OCI-LY1 (cell line): Measurements from ENCODE around the gene PARD3.

Experiments
- H2AFZ ChIP-seq: fragments of 200-600 bp; sonication (generic), shearing (Covaris generic); 2 replicates; pipeline ENCODE4 v1.6.0; 2014; ENCODE audit warnings: antibody characterized with exemption, mild to moderate bottlenecking, low read length
- H3F3A ChIP-seq: fragments of 200-600 bp; sonication (generic), shearing (Covaris generic); 2 replicates; pipeline ENCODE4 v1.6.0; 2014; ENCODE audit warnings: mild to moderate bottlenecking, antibody characterized with exemption, low read length, moderate library complexity; ENCODE audit not compliant: insufficient read depth
- H3K27ac ChIP-seq: fragments of 200-600 bp; sonication (generic); 2 replicates; pipeline ENCODE4 v1.5.1; 2014; ENCODE audit warnings: low read length, mixed run types, mild to moderate bottlenecking, low read depth; ENCODE audit not compliant: poor library complexity, severe bottlenecking
- H3K27me3 ChIP-seq: fragments of 200-600 bp; sonication (generic); 2 replicates; pipeline ENCODE4 v1.6.0; 2014; ENCODE audit warnings: antibody characterized with exemption, mild to moderate bottlenecking, low read length, moderate library complexity; ENCODE audit not compliant: insufficient read depth
- H3K36me3 ChIP-seq: fragments of 200-600 bp; sonication (generic); 2 replicates; pipeline ENCODE4 v1.6.1; 2014; ENCODE audit warnings: mild to moderate bottlenecking, antibody characterized with exemption, low read length, moderate library complexity, mixed read lengths; ENCODE audit not compliant: insufficient read depth
- H3K4me1 ChIP-seq: fragments of 200-600 bp; sonication (generic); 2 replicates; pipeline ENCODE4 v1.5.1; 2014; ENCODE audit warnings: mild to moderate bottlenecking, low read length, moderate library complexity; ENCODE audit not compliant: insufficient read depth, severe bottlenecking
- H3K4me2 ChIP-seq: fragments of 200-600 bp; sonication (generic), shearing (Covaris generic); 2 replicates; pipeline ENCODE4 v1.6.1; 2014; ENCODE audit warnings: low read length
- H3K4me3 ChIP-seq: fragments of 200-600 bp; sonication (generic); 2 replicates; pipeline ENCODE4 v1.5.1; 2014; ENCODE audit warnings: low read length, low read depth, mild to moderate bottlenecking, mixed read lengths; ENCODE audit not compliant: poor library complexity, severe bottlenecking
- H3K79me2 ChIP-seq: fragments of 200-600 bp; shearing (Covaris generic); 2 replicates; pipeline ENCODE4 v1.6.1; 2016; ENCODE audit warnings: mixed run types, low read length, mixed read lengths; ENCODE audit not compliant: insufficient read depth
- H3K9ac ChIP-seq: fragments of 200-600 bp; sonication (generic), shearing (Covaris generic); 2 replicates; pipeline ENCODE4 v1.6.1; 2014; ENCODE audit warnings: mild to moderate bottlenecking, low read length, mixed read lengths
- H3K9me2 ChIP-seq: fragments of 200-600 bp; sonication (generic), shearing (Covaris generic); 2 replicates; pipeline ENCODE4 v1.6.1; 2014; ENCODE audit warnings: low read depth, mild to moderate bottlenecking, low read length, mixed read lengths
- H3K9me3 ChIP-seq: fragments of 200-600 bp; shearing (Covaris generic); 2 replicates; pipeline ENCODE4 v1.6.1; 2014; ENCODE audit warnings: low read length, mixed read lengths
- H4K20me1 ChIP-seq: fragments of 200-600 bp; sonication (generic), shearing (Covaris generic); 2 replicates; pipeline ENCODE4 v1.6.0; 2016; ENCODE audit warnings: mild to moderate bottlenecking, low read length; ENCODE audit not compliant: insufficient read depth
- EZH2 ChIP-seq: fragments of 200-600 bp; sonication (generic), shearing (Covaris generic); IDR thresholded peaks from 2 replicates; pipeline ENCODE4 v1.8.0; 2017; ENCODE audit warnings: borderline replicate concordance, mixed run types, mild to moderate bottlenecking, antibody characterized with exemption, low read length, moderate library complexity, mixed read lengths
- TF ChIP-seq, protein P1 (sequence below): fragments of 200-600 bp; sonication (generic), shearing (Covaris generic); IDR thresholded peaks from 2 replicates; pipeline ENCODE4 v1.5.1; 2017; ENCODE audit warnings: mild to moderate bottlenecking, antibody characterized with exemption, low read length, moderate library complexity, mixed read lengths

PARD3 gene

DNA sequence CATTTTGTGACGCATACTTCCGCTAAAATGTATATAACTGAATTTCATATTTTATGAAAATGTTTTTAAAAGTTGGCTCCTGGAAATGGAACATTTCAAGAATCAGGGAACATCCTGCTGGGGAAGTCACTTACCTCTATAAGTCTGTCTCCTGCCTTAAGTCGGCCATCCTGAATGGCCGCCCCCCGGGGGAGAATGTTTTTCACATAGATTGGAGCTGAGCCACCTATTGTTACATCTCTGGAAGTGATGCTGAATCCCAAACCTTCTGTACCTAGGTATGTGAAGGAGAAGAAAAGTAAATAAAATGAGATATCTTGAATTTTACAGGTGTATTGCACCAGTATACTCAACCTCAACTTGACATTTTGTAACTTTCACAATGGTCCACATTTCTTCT, 437.3 kb downstream of the PARD3 start:
- no peak overlapping the region for H3K9ac ChIP-seq
- H2AFZ ChIP-seq: no peak overlapping the region
- TF ChIP-seq, protein P1, sequence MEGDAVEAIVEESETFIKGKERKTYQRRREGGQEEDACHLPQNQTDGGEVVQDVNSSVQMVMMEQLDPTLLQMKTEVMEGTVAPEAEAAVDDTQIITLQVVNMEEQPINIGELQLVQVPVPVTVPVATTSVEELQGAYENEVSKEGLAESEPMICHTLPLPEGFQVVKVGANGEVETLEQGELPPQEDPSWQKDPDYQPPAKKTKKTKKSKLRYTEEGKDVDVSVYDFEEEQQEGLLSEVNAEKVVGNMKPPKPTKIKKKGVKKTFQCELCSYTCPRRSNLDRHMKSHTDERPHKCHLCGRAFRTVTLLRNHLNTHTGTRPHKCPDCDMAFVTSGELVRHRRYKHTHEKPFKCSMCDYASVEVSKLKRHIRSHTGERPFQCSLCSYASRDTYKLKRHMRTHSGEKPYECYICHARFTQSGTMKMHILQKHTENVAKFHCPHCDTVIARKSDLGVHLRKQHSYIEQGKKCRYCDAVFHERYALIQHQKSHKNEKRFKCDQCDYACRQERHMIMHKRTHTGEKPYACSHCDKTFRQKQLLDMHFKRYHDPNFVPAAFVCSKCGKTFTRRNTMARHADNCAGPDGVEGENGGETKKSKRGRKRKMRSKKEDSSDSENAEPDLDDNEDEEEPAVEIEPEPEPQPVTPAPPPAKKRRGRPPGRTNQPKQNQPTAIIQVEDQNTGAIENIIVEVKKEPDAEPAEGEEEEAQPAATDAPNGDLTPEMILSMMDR: no peak
- no peaks in the 10 kb centered on the region for H3K4me1 ChIP-seq
- H3K79me2 ChIP-seq: no peaks in the 10 kb centered on the region
- no peaks in the 10 kb centered on the region for H3F3A ChIP-seq
- H3K9me2 ChIP-seq: no peaks in the 10 kb centered on the region
- H3K4me2 ChIP-seq: no peak overlapping the region
- H3K27ac ChIP-seq: no peak overlapping the region
- H3K9me3 ChIP-seq: no peaks in the 10 kb centered on the region
- no peaks in the 10 kb centered on the region for H3K27me3 ChIP-seq
- no peaks in the 10 kb centered on the region for H4K20me1 ChIP-seq
- no peaks in the 10 kb centered on the region for H3K36me3 ChIP-seq
- no peak overlapping the region for H3K4me3 ChIP-seq

DNA sequence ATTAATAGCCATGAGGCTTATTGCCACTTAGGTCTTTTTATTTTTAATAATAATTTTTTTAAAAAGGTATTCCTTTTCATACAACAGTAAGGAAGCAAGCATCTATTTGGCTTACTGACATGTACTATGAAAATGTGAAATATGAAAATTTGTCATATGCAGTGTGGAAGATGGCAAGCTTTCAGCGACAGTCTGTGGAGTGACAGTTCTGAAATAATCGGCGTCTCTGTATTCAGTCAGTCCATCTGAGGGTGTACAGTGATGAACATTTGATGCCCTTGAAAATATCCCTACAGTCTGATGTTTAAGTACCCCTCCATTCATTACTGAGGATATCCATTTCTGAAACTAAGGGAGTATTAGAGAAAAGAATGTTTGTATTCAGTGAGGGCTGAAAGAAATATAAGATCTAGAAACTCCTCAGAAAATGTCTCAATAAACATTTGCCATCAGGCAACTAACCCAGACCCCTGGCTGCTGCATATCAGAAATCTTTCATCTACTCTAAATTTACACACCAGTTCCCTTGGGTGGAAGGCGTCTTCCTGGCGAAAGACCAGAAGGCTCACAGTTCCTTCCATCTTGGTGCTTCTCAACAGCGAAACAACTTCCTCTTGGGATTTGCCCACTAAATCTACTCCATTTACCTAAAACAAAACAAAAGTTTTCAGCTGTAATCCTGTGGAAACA, 440.6 kb downstream of the PARD3 start:
- Histone ChIP-seq H3K27me3 (no peaks in the 10 kb centered on the region), H3K4me3 (no peak overlapping the region), H3K79me2 (no peaks in the 10 kb centered on the region), H3F3A (no peaks in the 10 kb centered on the region), H3K9me3 (no peaks in the 10 kb centered on the region), H3K4me1 (no peaks in the 10 kb centered on the region), H3K9me2 (no peaks in the 10 kb centered on the region), H3K9ac (no peak overlapping the region), H4K20me1 (no peaks in the 10 kb centered on the region), H3K36me3 (no peaks in the 10 kb centered on the region), H3K27ac (no peak overlapping the region), H2AFZ (no peak overlapping the region), H3K4me2 (no peak overlapping the region)
- TF ChIP-seq, protein P1: no peak
- TF ChIP-seq EZH2: no peak

DNA sequence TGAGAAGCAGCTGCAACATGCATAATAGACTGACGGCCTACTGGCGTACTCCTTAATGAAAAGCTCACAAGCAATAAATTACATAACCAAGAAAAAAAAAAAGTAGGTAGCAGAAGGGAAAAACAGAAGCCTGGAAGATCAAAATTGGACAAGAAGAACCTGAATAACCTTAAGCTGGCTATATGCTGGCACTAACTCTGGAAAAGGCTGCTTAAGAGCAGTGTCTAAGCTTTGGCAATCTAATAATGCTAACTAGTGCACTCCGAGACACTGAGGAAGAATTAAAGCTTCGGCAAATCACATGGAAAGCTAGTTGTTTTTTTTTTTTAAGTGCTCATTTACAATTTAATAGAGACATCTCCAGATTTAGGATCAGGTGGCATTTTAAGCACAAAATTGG, 441.9 kb downstream of the PARD3 start:
- Histone ChIP-seq H3K9ac (no peak overlapping the region), H3F3A (no peaks in the 10 kb centered on the region), H3K79me2 (no peaks in the 10 kb centered on the region), H3K9me3 (no peaks in the 10 kb centered on the region), H3K36me3 (no peaks in the 10 kb centered on the region), H3K27ac (no peak overlapping the region), H3K4me1 (no peaks in the 10 kb centered on the region), H3K27me3 (no peaks in the 10 kb centered on the region), H2AFZ (no peak overlapping the region), H3K4me3 (no peak overlapping the region), H3K4me2 (no peak overlapping the region), H3K9me2 (no peaks in the 10 kb centered on the region), H4K20me1 (no peaks in the 10 kb centered on the region)
- TF ChIP-seq, protein P1: no peak
- TF ChIP-seq EZH2: no peak
